DND-41 (cell line): ENCODE results near the gene FBN1.

Source experiments
- ATAC-seq: fragments of 200-7000 bp; cut with Tn5 transposase; 3 replicates; pipeline ENCODE4 v1.9.1; 2021; ENCODE audit warnings: low read depth; ENCODE audit not compliant: insufficient read depth
- DNase-seq: peaks from one replicate; pipeline ENCODE4 v3.0.0-alpha.2; 2020
- H2AFZ ChIP-seq: 2 replicates; pipeline ENCODE4 v1.6.0; 2012; ENCODE audit warnings: low read depth, low read length
- H3K27ac ChIP-seq: 2 replicates; pipeline ENCODE4 v1.5.1; 2012; ENCODE audit warnings: low read length, inconsistent platforms
- H3K27me3 ChIP-seq: fragments of 200-600 bp; sonication (generic); 2 replicates; pipeline ENCODE4 v1.6.0; 2012; ENCODE audit warnings: low read length, mild to moderate bottlenecking, inconsistent platforms; ENCODE audit not compliant: insufficient read depth, poor library complexity
- H3K36me3 ChIP-seq: 2 replicates; pipeline ENCODE4 v1.5.1; 2012; ENCODE audit warnings: low read length, inconsistent platforms; ENCODE audit not compliant: insufficient read depth
- H3K4me1 ChIP-seq: 2 replicates; pipeline ENCODE4 v1.5.1; 2012; ENCODE audit warnings: mild to moderate bottlenecking, low read length; ENCODE audit not compliant: insufficient read depth
- H3K4me2 ChIP-seq: 2 replicates; pipeline ENCODE4 v1.6.0; 2012; ENCODE audit warnings: mild to moderate bottlenecking, moderate library complexity, low read length, inconsistent platforms; ENCODE audit not compliant: insufficient read depth
- H3K4me3 ChIP-seq, 2 experiments: fragments of 200-600 bp in 1 of 2; shearing (Covaris generic) in 1 of 2; 2 replicates each; pipeline ENCODE4 v1.5.1; 2012 to 2016; ENCODE audit warnings: inconsistent platforms in 2 of 2, low read length in 2 of 2, mild to moderate bottlenecking in 2 of 2, low read depth in 1 of 2, moderate library complexity in 1 of 2
- H3K79me2 ChIP-seq: 2 replicates; pipeline ENCODE4 v1.6.0; 2012; ENCODE audit warnings: low read length, inconsistent platforms; ENCODE audit not compliant: insufficient read depth
- H3K9ac ChIP-seq: 2 replicates; pipeline ENCODE4 v1.6.0; 2012; ENCODE audit warnings: low read depth, mild to moderate bottlenecking, inconsistent platforms, low read length, moderate library complexity
- H3K9me3 ChIP-seq: 2 replicates; pipeline ENCODE4 v1.5.1; 2012; ENCODE audit warnings: low read length, moderate library complexity, mild to moderate bottlenecking, inconsistent platforms; ENCODE audit not compliant: insufficient read depth, severe bottlenecking
- H4K20me1 ChIP-seq: 2 replicates; pipeline ENCODE4 v1.6.0; 2012; ENCODE audit warnings: low read length; ENCODE audit not compliant: insufficient read depth
- EZH2 ChIP-seq: IDR thresholded peaks from 3 replicates; pipeline ENCODE4 v1.6.1; 2012; ENCODE audit warnings: borderline replicate concordance, low read depth, mild to moderate bottlenecking, moderate library complexity, low read length, inconsistent platforms; ENCODE audit not compliant: severe bottlenecking
- TF ChIP-seq, protein P1 (sequence below): IDR thresholded peaks from 2 replicates; pipeline ENCODE4 v1.5.1; 2012; ENCODE audit warnings: borderline replicate concordance, low read length, moderate library complexity, mild to moderate bottlenecking; ENCODE audit not compliant: poor library complexity, severe bottlenecking; ENCODE audit errors: extremely low read depth

Gene FBN1

DNA sequence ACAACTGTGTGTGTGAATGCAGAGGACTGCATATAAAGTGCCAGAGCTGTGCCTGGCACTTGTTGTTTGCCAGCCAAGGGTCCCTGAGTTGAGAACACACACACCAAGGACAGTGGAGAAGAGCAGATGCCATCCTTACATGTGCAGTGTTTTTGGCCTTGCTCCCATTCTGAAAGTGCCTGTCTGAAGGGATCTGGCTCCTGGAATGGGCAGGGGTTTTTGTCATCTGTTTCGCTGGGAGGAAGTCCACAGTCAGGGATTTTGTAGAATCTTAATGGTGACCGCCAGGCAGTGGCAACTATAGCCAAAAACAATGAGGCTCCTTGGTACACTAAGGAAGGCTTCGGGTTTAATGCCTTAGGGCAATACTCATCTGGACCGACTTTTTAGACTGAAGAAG, 250.5 kb downstream of the FBN1 start:
- H3K27ac ChIP-seq: no peak overlapping the region
- no peaks in the 10 kb centered on the region for H3K36me3 ChIP-seq
- DNase-seq: no peak
- TF ChIP-seq, protein P1, sequence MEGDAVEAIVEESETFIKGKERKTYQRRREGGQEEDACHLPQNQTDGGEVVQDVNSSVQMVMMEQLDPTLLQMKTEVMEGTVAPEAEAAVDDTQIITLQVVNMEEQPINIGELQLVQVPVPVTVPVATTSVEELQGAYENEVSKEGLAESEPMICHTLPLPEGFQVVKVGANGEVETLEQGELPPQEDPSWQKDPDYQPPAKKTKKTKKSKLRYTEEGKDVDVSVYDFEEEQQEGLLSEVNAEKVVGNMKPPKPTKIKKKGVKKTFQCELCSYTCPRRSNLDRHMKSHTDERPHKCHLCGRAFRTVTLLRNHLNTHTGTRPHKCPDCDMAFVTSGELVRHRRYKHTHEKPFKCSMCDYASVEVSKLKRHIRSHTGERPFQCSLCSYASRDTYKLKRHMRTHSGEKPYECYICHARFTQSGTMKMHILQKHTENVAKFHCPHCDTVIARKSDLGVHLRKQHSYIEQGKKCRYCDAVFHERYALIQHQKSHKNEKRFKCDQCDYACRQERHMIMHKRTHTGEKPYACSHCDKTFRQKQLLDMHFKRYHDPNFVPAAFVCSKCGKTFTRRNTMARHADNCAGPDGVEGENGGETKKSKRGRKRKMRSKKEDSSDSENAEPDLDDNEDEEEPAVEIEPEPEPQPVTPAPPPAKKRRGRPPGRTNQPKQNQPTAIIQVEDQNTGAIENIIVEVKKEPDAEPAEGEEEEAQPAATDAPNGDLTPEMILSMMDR: no peak
- no peak for TF ChIP-seq EZH2
- H3K79me2 ChIP-seq: no peaks in the 10 kb centered on the region
- H3K4me2 ChIP-seq: no peak overlapping the region
- H2AFZ ChIP-seq: no peak overlapping the region
- no peaks in the 10 kb centered on the region for H4K20me1 ChIP-seq
- H3K4me3 ChIP-seq: no peak overlapping the region
- H3K9ac ChIP-seq: no peak overlapping the region
- no peaks in the 10 kb centered on the region for H3K4me1 ChIP-seq
- H3K9me3 ChIP-seq: no peaks in the 10 kb centered on the region
- no peaks in the 10 kb centered on the region for H3K27me3 ChIP-seq
- ATAC-seq: no peak

DNA sequence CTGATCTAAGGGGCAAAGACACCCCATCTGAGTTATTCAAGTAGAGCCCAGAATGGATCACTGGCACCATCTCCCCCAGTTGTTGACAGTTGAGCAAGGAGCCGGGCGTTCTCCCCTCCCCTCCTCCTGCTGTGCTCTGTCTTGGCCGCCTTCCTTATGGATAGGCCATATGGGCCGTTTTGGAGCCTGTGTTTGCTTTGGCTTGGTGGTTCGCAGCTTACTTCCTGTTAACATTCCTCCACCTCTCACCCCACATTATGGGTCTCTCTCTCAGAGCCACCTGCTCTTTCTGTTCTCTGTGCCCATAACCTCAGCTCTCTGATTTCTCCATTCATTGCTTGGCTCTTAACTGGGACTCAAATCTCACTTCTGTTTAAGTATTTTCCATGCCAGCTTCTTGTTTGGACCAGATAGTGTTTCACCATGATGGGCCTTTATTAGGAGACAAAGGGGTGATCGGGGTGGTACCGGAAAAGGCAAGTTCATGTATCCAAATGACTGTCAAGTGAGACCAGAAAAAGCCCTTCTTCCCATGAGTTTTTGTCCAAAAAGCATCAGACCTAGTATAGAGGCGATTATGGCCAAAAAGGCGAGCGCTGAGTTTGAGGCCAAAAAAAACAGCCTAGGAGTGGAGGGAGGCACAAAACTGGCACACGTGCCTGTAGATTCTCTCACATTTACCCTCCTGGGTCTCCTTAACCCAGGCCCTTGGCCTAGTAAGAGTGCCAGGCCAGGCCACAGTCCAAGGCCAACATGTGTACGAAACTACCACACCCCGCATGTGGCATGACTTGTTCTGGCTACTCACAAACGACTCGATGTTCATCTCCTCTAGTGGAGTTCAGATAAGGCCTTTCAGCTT, 251.6 kb downstream of the FBN1 start:
- H4K20me1 ChIP-seq: no peaks in the 10 kb centered on the region
- no peak overlapping the region for H3K9ac ChIP-seq
- no peaks in the 10 kb centered on the region for H3K9me3 ChIP-seq
- no peaks in the 10 kb centered on the region for H3K27me3 ChIP-seq
- H3K4me3 ChIP-seq: no peak overlapping the region
- H2AFZ ChIP-seq: no peak overlapping the region
- no peak overlapping the region for H3K27ac ChIP-seq
- no peaks in the 10 kb centered on the region for H3K79me2 ChIP-seq
- no peak overlapping the region for H3K4me2 ChIP-seq
- no peaks in the 10 kb centered on the region for H3K36me3 ChIP-seq
- DNase-seq: no peak
- no peak for ATAC-seq
- H3K4me1 ChIP-seq: no peaks in the 10 kb centered on the region
- TF ChIP-seq, protein P1: no peak
- TF ChIP-seq EZH2: no peak

DNA sequence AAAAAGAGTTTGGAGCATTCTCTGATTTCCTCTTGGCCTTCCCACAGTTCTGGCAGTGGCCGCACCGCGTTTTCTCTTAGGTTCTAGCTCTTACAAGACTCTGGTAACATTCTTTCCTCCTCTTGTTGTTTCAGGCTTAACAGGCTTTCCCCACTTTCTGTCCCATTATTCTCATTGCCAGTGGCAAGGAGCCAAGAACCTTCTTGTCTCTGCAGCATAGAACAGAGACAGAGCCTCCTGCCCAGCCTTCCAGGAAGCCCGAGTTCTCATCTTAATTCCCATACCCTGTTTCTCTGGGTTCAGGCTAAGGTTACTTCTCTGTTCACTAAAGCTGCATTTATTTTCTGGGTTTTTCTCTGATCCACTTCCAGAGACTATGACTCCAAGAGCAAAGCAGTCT, 253.2 kb downstream of the FBN1 start:
- no peak overlapping the region for H2AFZ ChIP-seq
- no peaks in the 10 kb centered on the region for H3K36me3 ChIP-seq
- DNase-seq (no peak), ATAC-seq (no peak)
- TF ChIP-seq EZH2: no peak
- TF ChIP-seq, protein P1: no peak
- H3K27ac ChIP-seq: no peak overlapping the region
- H3K27me3 ChIP-seq: no peaks in the 10 kb centered on the region
- H3K9me3 ChIP-seq: no peaks in the 10 kb centered on the region
- no peaks in the 10 kb centered on the region for H3K4me1 ChIP-seq
- no peaks in the 10 kb centered on the region for H4K20me1 ChIP-seq
- no peak overlapping the region for H3K9ac ChIP-seq
- no peak overlapping the region for H3K4me2 ChIP-seq
- no peak overlapping the region for H3K4me3 ChIP-seq
- H3K79me2 ChIP-seq: no peaks in the 10 kb centered on the region
